Stimulated activated CD4-positive, alpha-beta T cell treated with anti-CD3 and anti-CD28 coated beads, TNF-alpha, amount 100 ng/mL, for 1 hour (primary cell): Measurements from ENCODE around the gene LRFN4.
"Not testable (repeated sequence)": the region's sequence is repeated elsewhere in the genome, so short reads cannot be mapped to it uniquely, and the experiment has no call there.

Source experiments
- DNase-seq, 3 donors: peaks; one replicate each; pipeline ENCODE4 v3.0.0-alpha.2; 2020; ENCODE audit warnings: low read depth in 3 of 3, low spot score in 1 of 3

LRFN4 gene

DNA sequence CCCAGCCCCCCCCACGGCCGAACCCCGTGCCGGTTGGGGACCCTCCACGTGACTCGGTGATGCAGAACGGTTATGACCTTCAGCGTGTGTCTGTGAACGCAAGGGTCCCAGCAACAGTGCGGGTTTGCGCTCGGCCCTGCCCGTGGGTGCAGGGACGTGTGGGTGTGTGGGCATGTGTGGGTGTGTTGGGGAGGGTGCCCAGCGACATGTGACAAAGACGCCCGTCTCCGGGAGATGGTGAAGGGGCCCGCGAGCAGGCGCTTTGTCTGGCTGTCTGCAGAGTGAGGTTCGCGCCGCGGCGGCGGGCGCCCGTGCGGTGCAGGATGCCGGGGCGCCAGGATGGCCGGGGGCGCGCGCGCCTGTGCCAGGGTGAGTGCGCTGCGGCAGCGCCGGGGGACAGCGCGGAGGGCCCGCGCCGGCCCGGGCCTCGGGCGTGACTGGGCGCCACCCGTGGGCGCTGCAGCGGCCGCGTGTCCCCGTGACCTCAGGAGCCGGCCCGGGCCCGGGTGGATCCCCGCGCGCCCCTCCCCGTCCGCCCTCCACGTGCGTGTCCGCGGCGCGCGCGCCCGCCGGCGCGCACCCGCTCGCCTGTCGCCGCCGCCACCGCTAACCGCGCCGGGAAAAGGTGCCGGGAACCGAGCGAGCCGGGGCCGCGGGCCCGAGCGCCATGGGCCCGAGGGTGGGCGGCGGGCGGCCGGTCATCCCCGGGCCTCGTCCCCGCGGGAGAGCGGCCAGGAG, at the start of gene LRFN4:
Gene LRFN4 (plus strand): TSS at position 569 of the 738 bp plus-strand sequence. CDS start 681 bp downstream, outside the sequence.
- DNase-seq: peak in 1 of 3 donors; percentile 28

DNA sequence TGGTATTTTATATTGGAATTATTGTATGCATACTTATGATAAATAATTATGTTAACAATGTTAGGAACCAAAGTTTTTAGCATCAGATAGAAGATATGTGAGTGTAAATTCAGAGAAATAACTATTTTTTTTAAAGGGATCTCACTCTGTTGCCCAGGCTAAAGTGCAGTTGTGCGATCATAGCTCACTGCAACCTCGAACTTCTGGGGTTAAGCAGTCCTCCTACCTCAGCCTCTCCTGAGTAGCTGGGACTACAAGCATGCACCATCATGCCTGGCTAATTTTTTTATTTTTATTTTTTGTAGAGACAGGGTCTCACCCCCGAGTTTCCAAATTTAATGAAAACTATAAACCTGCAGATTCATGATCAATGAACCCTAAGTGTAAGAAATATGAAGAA, 47.3 kb upstream of the LRFN4 start:
- DNase-seq: no peak

DNA sequence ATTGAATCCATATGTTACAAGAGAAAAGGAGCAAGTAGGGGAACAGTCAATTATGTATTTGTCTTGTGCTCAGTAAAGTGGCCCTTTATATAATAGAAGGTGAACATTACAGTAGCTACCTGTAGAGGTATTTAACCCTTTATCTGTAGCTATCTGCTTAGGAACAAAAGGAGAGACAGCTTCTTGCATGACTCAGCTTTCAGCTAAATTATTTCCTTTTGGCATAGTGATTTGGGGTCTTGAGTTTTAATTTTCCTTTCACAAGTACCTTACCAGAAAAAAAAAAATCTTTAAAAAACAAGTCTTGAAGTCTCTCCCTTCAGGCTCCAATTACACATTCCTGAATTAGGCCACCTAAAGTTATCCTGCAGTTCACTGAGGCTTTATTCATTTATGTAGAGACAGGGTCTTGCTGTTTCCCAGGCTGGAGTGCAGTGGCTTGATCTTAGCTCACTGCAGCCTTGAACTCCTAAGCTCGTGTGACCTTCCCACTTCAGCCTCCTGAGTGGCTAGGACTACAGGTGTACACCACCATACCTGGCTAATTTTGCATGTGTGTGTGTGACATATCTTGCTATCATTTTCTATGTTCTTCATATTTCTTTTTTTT, 46.2 kb upstream of the LRFN4 start:
- no peak for DNase-seq

DNA sequence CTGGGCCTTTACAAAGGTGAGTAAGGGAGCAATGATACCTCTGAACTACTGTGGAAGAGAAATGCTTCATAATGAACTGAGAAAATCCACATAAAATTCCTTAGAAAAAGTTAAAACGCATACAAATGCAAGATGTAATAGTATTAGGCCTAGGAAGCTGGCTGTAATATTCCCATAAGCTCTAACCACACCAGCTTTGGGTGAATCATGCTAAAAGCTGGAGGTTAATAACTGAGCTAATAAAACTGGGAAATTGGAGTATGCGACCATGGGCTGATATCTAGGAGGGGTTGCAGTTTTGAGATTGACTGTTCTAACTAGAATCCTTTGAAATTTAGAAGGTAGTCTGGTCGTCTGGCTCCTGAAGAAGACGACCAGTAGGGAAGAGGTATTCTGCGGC, 42.2 kb upstream of the LRFN4 start:
- DNase-seq: no peak

DNA sequence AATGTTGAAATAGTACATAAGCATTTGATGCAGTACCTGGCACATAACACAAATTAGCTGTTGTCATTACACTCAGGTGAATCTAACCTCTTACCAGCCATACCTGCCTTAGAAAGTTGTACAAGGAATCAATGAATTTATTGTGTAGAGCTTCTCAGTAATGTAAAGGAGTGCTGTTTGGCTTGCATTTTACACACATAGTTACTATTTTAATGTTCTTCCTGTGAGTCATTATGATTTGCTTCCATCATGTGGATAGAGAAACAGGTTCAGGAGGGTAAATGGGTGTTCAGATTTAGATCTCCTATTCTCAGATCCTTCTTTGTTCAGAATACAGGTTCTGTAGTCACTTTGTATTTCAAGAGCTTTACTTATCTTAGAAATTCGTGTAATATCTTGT, 41.2 kb upstream of the LRFN4 start:
- DNase-seq: no peak

DNA sequence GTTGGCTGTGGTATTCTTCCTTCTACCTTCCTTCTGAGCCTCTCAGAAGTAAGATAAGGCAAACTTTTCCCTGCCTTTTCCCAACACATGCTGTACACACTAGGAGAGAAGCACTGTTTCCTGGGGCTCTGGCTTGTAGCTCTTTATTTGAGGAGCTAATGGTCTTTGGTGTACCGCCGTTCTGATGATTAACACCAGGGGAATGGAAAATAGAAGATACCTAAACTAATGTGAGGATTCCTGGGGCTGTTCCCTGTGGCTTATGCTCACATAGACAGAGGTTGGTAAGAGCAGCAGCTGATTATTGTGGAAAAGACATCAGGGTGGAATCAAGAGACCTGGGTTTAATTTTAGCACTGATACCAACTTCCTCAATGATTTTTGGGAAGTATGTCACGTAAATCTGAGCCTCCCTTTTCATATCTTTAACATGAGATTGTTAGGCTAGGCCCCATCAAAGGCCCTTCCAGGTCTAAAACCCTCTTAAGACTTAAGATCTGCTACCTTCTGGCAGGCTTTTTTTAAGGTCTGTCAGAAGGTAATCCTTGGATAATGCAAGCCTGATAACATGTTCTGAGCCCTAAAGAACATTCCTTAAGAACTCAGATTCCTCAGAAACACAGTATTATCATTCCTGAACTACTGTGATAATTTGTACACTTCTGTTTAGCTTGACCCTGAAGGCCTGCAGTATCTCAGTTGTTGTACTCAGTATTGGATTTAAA, 38.5 kb upstream of the LRFN4 start:
- no peak for DNase-seq

DNA sequence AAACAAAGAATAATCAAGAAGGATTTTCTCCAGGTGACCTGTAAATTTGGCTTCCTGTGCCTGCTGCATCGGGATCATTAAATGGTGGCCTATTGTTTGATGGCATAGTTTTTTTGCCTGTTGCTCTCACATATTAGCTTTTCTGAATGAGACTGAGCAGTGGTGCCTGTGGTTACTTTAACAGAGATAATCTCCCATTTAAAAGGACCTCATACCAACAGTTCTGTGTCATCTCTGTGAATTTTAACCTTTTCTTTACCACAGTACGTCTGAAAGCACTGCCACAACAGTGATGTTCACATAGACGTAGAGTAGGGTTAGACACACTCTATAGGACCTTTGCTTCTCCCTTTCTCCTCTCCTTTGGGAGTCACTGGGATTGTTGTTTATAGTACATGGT, 36.5 kb upstream of the LRFN4 start:
- DNase-seq: no peak

DNA sequence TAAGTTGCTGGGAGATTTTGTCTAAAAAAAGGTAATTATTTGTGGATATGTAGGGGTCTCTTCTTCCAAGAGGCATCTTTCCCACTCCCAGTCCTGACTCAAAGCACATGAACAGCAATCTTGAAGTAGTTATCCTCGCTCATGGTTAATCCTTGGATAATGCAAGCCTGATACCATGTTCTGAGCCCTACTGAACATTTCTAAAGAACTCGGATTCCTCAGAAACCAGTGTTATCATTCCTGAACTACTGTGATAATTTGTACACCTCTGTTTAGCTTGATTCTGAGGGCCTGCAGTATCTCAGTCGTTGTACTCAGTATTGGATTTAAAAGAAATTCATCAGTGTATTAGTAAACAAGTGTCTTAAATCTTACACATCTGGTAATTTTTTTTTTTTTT, 36.0 kb upstream of the LRFN4 start:
- DNase-seq: no peak

DNA sequence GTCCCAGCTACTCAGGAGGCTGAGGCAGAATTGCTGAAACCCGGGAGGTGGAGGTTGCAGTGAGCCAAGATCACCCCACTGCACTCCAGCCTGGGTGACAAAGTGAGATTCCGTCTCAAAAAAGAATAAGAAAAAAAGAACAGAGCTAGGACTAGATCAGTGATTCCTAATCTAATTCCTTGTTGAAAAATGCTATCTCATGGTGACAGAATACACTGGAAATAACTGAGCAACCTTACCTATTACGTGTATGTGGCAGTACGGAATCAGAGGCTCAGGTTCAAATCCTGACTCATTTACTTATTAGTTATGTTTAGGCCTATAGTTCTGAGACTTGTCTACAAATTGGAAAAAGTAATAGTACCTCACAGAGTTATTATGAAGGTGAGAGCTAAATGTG, 33.2 kb upstream of the LRFN4 start:
- no peak for DNase-seq

DNA sequence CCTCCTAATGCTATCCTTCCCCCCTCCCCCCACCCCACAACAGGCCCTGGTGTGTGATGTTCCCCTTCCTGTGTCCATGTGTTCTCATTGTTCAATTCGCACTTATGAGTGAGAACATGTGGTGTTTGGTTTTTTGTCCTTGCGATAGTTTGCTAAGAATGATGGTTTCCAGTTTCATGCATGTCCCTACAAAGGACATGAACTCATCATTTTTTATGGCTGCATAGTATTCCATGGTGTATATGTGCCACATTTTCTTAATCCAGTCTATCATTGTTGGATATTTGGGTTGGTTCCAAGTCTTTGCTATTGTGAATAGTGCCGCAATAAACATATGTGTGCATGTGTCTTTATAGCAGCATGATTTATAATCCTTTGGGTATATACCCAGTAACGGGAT, 32.3 kb upstream of the LRFN4 start:
- not testable (repeated sequence) for DNase-seq

DNA sequence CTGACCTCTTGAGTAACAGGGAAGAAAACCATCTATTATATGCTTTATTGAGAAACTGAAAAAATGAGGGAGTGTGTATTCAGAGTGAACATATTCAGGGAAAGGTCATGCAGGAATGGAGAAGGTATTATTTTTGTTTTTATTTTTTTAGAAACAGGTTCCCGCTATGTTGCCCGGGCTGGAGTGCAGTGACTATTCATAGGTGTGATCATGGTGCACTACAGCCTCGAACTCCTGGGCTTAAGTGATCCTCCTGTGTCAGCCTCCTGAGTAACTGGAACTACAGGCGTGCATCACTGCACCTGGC, 22.4 kb upstream of the LRFN4 start:
- no peak for DNase-seq

DNA sequence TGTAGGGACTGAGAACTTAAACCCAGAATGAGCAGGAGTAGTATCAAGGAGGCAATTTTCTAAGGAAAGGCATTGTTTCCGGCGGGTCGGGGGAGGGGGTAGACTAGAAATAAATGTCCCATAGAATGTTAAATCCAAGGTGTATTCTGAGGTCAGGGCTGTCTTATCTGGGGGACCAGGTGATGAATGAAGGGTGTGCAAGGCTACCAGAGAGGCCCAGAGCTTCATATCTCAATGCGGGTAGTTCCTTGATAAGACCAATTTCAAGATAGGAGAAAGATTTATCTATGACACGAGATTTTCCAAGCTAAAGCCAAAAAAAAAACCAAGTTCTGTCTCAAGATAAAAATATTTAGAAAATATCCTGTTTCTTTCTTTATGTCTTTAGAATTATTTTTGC, 21.9 kb upstream of the LRFN4 start:
- no peak for DNase-seq

DNA sequence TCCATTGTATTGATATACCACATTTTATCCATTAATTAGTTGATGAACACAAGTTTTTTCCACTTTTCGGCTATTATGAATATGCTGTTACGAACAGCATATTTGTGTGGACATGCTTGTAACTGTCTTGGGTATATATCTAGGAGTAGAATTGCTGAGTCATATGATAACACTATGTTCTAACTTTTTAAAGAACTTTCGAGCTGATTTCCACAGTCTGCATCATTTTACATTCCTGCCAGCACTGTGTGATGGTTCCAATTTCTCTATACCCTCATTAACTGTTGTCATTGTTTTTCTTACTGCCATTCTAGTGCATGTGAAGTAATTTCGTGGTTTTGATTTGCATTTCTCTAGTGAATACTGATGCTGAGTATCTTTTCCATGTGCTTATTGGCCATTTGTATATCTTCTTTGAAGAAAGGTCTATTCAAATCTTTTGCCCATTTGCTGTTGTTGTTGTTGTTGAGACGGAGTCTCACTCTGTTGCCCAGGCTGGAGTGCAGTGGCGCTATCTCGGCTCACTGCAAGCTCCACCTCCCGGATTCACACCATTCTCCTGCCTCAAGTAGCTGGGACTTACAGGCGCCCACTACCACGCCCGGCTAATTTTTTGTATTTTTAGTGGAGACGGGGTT, 21.0 kb upstream of the LRFN4 start:
- DNase-seq: no peak

DNA sequence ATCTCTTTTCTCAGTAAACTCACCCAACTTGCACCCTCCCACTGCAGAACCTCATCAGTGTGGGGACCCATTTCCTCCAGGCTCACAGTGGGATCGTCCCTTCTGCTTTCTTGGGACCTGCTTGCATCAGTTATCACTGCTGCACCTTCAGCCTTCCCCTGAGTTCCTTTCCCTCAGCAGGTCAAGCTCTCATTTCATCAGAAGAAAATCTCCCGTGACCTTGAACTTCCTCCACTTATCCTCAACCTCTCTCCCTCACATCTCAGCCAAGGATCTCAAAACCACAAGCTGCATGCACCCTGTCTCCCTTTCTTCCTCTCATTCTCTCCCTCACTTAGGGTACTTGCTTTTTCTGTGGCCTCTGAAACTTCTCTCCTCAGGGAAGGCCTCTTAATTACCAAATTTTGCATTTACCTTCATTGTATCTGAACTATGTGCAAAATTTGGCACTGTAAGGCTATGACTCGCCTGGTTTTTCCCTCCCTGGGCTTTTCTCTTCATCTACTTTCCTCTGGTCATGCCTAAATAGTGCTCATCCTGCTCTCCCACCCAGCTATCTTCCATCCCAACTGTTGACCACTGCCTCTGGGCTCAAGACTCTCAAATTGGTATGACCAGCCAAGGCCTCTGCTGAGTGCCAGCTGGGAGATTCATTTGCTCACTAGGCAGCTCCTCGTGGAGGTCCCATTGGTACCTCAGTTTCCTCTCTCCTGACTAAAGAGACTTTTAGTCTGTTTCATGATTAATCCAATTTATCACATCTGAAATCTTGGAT, 16.4 kb upstream of the LRFN4 start:
- no peak for DNase-seq

DNA sequence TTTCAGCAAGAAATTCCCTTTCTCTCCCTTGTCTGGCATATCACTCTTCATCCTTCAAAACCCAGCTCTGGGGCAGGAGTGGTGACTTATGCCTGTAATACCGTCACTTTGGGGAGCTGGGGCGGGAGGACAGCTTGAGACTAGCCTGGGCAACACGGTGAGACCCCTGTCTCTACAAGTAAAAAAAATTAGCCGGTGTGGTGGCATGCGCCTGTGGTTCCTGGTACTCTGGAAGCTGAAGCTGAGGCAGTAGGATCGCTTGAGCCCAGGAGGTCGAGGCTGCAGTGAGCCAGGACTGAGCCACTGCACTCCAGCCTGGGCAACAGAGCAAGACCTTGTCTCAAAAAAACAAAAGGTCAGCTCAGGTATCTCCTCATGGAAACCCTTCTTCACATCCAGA, 15.0 kb upstream of the LRFN4 start:
- DNase-seq: no peak

DNA sequence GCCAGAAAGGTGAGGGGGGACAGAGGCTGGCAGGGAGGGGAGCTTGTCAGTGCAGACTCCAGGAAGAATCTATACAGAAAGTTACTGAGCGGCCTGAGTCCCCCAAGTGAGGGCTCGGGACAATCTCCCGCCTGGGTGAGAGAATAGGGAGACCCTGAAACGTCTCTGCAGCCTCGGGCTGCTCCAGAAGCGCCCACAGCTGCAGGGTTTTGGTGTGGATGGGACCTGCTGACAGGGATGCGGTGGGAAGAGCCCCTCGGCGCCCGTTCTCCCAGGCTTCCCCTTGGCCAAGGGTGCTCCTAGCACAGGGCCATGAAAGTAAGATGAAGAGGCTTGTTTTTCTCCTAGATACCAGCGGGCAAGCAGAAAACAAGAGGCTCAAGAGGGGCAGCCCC, 14.4 kb upstream of the LRFN4 start:
- DNase-seq: no peak

DNA sequence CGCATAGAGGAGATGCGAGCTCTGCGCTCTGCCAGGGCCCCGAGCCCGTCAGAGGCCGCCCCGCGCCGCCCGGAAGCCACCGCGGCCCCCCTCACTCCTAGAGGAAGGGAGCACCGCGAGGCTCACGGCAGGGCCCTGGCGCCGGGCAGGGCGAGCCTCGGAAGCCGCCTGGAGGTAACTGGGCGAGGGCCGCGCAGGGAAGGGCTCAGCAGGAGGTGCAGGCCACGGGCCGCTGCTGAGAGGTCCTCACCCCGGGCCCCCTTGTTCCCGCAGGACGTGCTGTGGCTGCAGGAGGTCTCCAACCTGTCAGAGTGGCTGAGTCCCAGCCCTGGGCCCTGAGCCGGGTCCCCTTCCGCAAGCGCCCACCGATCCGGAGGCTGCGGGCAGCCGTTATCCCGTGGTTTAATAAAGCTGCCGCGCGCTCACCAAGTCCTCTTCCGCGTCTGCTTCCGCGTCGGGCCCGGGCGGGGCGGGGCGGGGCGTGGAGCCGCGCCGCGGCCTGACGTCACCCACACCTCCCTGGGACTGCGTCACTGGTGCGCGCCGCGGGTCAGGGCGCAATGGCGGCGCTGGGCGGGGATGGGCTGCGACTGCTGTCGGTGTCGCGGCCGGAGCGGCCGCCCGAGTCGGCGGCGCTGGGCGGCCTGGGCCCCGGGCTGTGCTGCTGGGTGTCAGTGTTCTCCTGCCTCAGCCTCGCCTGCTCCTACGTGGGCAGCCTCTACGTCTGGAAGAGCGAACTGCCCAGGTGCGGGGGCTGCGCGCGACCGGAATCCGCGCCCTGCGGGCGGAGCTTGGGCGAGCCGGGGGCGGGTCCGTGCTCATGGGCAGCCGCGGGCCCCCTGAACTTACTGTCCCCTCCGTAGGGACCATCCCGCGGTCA, 13.7 kb upstream of the LRFN4 start, which contains the start of gene RCE1:
Gene RCE1 (plus strand): TSS at position 546 of the 880 bp plus-strand sequence. CDS start 15 bp downstream, at position 561.
- peak; percentile 78 to 87 (median 81) for DNase-seq

DNA sequence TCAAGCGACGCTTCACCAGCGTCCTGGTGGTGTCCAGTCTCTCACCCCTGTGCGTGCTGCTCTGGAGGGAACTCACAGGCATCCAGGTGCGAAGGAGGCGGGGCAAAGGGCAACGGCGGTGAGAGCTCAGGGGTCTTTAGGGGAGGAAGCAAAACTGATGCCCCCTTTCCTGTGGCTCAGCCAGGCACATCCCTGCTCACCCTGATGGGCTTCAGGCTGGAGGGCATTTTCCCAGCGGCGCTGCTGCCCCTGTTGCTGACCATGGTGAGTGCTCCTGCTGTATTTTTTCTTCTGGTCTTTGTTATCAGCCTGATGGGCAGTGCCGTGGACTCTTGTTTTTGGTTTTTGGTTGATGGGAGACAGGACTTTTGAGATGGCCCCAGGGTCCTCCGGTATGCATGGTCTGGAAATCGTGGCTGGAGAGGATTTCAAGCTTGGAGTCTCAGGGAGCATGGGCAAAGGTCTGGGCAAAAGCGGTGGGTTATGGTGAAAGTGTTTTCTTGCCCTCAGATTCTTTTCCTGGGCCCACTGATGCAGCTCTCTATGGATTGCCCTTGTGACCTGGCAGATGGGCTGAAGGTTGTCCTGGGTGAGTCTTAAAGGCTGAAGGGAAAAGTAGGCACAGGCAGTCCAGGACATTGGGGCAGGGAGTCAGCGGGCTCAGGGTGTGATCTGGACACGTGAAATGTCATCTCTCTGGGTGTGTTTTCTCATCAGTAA, 12.9 kb upstream of the LRFN4 start:
- DNase-seq: no peak

DNA sequence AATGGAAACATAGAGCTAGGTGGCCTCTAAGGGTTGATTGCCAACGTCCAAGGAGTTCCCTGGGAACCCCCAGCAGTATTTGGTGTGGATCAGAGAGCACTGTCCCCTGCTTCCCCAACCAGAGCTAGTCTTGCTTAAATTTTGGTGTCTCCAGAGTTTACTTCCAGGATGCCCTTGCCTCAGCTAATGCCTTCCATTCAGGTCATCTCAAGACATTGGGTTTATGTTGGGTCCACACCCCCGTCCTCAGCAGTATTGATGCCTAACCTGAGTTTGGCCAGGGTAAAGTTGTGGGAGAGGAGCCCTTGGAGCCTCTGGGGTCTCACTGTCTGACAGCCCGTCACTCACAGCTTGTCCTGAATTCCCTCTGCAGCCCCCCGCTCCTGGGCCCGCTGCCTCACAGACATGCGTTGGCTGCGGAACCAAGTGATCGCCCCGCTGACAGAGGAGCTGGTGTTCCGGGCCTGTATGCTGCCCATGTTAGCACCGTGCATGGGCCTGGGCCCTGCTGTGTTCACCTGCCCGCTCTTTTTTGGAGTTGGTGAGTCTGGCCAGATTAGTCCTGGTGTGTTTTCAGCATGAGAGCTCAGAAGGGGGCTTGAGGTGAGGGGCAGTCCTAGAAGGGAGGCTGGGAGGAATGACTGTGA, 12.2 kb upstream of the LRFN4 start:
- DNase-seq: no peak
